Endothelial cell (in vitro differentiated cells): ENCODE data around the gene MYO9B. TPM values are rescaled to one million over a fixed set of nuclear protein-coding genes. Genes with fewer than 3 reads are reported as not detected.
A peak's percentile ranks its signal among the peaks of the same experiment; 100 is the strongest.

Experiments
- DNase-seq: peaks from one replicate; pipeline ENCODE4 v3.0.0; 2021; ENCODE audit warnings: low spot score
- H3K27ac Mint-ChIP-seq: one replicate; pipeline ENCODE4 v1.8.0; 2021; ENCODE audit warnings: mixed read lengths, inconsistent platforms; ENCODE audit not compliant: unreplicated experiment
- H3K27me3 Mint-ChIP-seq: one replicate; pipeline ENCODE4 v1.8.0; 2021; ENCODE audit warnings: mild to moderate bottlenecking, moderate library complexity, mixed read lengths, inconsistent platforms; ENCODE audit not compliant: unreplicated experiment
- H3K36me3 Mint-ChIP-seq: one replicate; pipeline ENCODE4 v1.8.0; 2021; ENCODE audit warnings: mild to moderate bottlenecking, low read depth, mixed read lengths, inconsistent platforms; ENCODE audit not compliant: unreplicated experiment
- H3K4me1 Mint-ChIP-seq: one replicate; pipeline ENCODE4 v1.8.0; 2021; ENCODE audit warnings: mild to moderate bottlenecking, mixed read lengths, inconsistent platforms; ENCODE audit not compliant: unreplicated experiment
- H3K4me3 Mint-ChIP-seq: one replicate; pipeline ENCODE4 v1.8.0; 2021; ENCODE audit warnings: mild to moderate bottlenecking, mixed read lengths, inconsistent platforms; ENCODE audit not compliant: unreplicated experiment
- H3K9me3 Mint-ChIP-seq: one replicate; pipeline ENCODE4 v1.8.0; 2021; ENCODE audit warnings: mixed read lengths, inconsistent platforms; ENCODE audit not compliant: unreplicated experiment
- CTCF ChIP-seq: fragments of 200-600 bp; sonication (generic); IDR thresholded peaks from one replicate; pipeline ENCODE4 v1.5.0; 2021; ENCODE audit warnings: antibody characterized with exemption; ENCODE audit not compliant: unreplicated experiment
- total RNA-seq: library from RNA; stranded (reverse); fragmentation: NEBNext Ultra II Directional; extraction: Animal tissue kit (Norgen Biotek cat#: 25700); gene quantifications from one replicate; pipeline ENCODE4 v1.2.1, GENCODE V29; 2021; ENCODE audit not compliant: unreplicated experiment

Gene MYO9B
- total RNA-seq, 1 donor from 2014 or later, result 62.4 TPM

- H3K4me3 Mint-ChIP-seq, result peak overlapping the region; percentile 97
- no peak for DNase-seq
- H3K4me1 Mint-ChIP-seq, result peaks cover 23% of the 10 kb centered on the region
- no peak for TF ChIP-seq CTCF
- H3K9me3 Mint-ChIP-seq, result no peaks in the 10 kb centered on the region
- peaks cover 27% of the 10 kb centered on the region for H3K27me3 Mint-ChIP-seq
- H3K27ac Mint-ChIP-seq, result peak overlapping the region; percentile 48
- peaks cover 8% of the 10 kb centered on the region for H3K36me3 Mint-ChIP-seq
These were observed 169.3 kb downstream of the MYO9B start for GRCh38 chr19:17244618-17245534.

- DNase-seq, result no peak
- Mint-ChIP-seq H3K36me3 (peaks cover 8% of the 10 kb centered on the region), H3K9me3 (no peaks in the 10 kb centered on the region), H3K4me3 (peak within 1 kb of the TSS; percentile 97), H3K27ac (peak within 1 kb of the TSS; percentile 64), H3K27me3 (peaks cover 29% of the 10 kb centered on the region), H3K4me1 (peaks cover 23% of the 10 kb centered on the region)
- no peak for TF ChIP-seq CTCF
These were observed 170.0 kb downstream of the MYO9B start, which contains the start of gene NR2F6 for GRCh38 chr19:17245535-17245984. Gene NR2F6 (minus strand): TSS chr19:17245919. CDS start chr19:17245220, 699 bp downstream.

GRCh38 chr19:17246681-17247425, 171.3 kb downstream of the MYO9B start:
- H3K4me1 Mint-ChIP-seq, result peaks cover 23% of the 10 kb centered on the region
- H3K27me3 Mint-ChIP-seq, result peaks cover 24% of the 10 kb centered on the region
- peak overlapping the region; percentile 89 for H3K4me3 Mint-ChIP-seq
- H3K27ac Mint-ChIP-seq, result peak overlapping the region; percentile 64
- no peak for TF ChIP-seq CTCF
- no peaks in the 10 kb centered on the region for H3K36me3 Mint-ChIP-seq
- H3K9me3 Mint-ChIP-seq, result no peaks in the 10 kb centered on the region
- no peak for DNase-seq

- peaks cover 18% of the 10 kb centered on the region for H3K4me1 Mint-ChIP-seq
- no peak overlapping the region for H3K27ac Mint-ChIP-seq
- no peaks in the 10 kb centered on the region for H3K9me3 Mint-ChIP-seq
- H3K36me3 Mint-ChIP-seq, result no peaks in the 10 kb centered on the region
- no peak for TF ChIP-seq CTCF
- peak overlapping the region; percentile 73 for H3K4me3 Mint-ChIP-seq
- no peak for DNase-seq
- H3K27me3 Mint-ChIP-seq, result peaks cover 21% of the 10 kb centered on the region
These were observed 172.6 kb downstream of the MYO9B start for GRCh38 chr19:17248011-17248776.
